GM06990 (cell line): ENCODE data around the gene RASGRP2.

Experiments used
- DNase-seq: peaks from one replicate; pipeline ENCODE4 v3.0.0-alpha.2; 2011; ENCODE audit not compliant: insufficient read length; ENCODE audit errors: extremely low read depth
- H3K27me3 ChIP-seq: replicated peaks from 2 replicates; pipeline ENCODE4 v1.6.0; 2011; ENCODE audit warnings: low read length; ENCODE audit not compliant: control insufficient read depth, insufficient read depth
- H3K36me3 ChIP-seq: 2 replicates; pipeline ENCODE4 v1.5.1; 2011; ENCODE audit warnings: low read length; ENCODE audit not compliant: control insufficient read depth, insufficient read depth
- H3K4me3 ChIP-seq: replicated peaks from 2 replicates; pipeline ENCODE4 v1.5.1; 2011; ENCODE audit warnings: low read depth, mild to moderate bottlenecking, control low read depth, low read length
- TF ChIP-seq, protein P1 (sequence below): IDR thresholded peaks from 2 replicates; pipeline ENCODE4 v1.5.1; 2011; ENCODE audit warnings: low read length, control low read depth, mild to moderate bottlenecking, inconsistent platforms; ENCODE audit not compliant: insufficient read depth, poor library complexity, severe bottlenecking

The RASGRP2 gene

DNA sequence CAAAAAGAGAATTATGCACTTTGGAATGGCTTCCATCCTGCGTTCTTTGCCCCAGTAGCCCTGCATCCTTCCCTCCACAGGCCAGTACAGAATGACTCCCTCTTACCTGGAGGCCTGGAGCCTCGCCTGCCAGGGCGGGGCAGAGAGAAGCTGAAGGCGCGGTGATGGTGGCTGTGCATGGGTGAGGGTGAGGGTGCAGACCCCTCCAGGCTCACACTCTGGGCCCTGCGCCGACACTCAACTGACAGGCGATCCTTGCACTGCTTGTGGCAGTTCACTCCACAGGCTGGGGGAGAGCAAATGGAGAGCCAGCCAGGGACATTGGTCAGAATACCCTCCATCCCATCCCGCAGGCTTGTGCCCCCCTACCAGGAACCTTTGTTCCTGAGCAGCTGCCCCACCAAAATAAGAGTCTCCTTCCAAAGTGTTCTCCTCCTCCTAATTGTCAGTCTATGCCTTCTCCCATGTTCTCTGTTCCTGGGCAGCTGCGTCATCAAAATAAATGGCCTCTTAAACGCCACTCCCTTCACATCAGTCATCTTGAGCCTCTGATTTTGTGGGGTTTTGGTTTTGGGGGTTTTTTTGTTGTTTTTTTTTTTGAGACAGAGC, 15.1 kb downstream of the RASGRP2 start:
- H3K4me3 ChIP-seq: no peak overlapping the region
- TF ChIP-seq, protein P1, sequence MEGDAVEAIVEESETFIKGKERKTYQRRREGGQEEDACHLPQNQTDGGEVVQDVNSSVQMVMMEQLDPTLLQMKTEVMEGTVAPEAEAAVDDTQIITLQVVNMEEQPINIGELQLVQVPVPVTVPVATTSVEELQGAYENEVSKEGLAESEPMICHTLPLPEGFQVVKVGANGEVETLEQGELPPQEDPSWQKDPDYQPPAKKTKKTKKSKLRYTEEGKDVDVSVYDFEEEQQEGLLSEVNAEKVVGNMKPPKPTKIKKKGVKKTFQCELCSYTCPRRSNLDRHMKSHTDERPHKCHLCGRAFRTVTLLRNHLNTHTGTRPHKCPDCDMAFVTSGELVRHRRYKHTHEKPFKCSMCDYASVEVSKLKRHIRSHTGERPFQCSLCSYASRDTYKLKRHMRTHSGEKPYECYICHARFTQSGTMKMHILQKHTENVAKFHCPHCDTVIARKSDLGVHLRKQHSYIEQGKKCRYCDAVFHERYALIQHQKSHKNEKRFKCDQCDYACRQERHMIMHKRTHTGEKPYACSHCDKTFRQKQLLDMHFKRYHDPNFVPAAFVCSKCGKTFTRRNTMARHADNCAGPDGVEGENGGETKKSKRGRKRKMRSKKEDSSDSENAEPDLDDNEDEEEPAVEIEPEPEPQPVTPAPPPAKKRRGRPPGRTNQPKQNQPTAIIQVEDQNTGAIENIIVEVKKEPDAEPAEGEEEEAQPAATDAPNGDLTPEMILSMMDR: no peak
- DNase-seq: peak; percentile 4
- H3K36me3 ChIP-seq: no peaks in the 10 kb centered on the region
- H3K27me3 ChIP-seq: no peaks in the 10 kb centered on the region; the same call in none of the 2 replicates

DNA sequence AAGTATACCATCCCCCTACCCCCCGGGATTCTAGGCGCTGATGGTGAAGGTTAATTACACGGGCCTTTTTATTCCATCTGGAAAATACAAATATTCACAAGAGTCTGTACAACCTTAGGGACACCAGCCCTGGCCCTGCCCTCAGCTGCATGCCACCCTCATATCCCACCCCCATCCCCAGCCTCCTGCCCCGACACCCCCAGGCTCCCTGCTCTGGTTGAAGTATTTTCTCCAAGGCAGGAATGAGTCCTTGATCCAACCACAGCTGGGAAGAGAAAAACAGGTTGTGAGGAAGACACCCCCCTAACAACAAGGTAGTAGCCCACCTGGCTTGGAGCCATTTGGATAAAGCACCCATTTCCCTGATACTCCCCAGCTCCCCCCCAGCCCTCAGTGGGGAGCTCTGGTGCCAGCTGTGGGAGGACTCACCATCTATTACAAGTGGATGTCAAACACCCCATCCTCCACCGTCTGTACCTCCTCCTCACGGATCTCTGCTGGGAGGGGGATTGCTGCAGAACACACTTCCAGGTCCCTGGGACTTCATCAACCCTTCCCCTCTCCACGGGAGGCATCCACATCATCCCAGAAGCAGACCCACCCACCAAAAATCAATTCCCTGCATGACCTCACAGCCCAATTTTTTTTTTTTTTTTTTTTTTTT, 16.9 kb downstream of the RASGRP2 start:
- TF ChIP-seq, protein P1: no peak
- no peaks in the 10 kb centered on the region; the same call in none of the 2 replicates for H3K27me3 ChIP-seq
- H3K4me3 ChIP-seq: no peak overlapping the region
- no peak for DNase-seq
- H3K36me3 ChIP-seq: no peaks in the 10 kb centered on the region

DNA sequence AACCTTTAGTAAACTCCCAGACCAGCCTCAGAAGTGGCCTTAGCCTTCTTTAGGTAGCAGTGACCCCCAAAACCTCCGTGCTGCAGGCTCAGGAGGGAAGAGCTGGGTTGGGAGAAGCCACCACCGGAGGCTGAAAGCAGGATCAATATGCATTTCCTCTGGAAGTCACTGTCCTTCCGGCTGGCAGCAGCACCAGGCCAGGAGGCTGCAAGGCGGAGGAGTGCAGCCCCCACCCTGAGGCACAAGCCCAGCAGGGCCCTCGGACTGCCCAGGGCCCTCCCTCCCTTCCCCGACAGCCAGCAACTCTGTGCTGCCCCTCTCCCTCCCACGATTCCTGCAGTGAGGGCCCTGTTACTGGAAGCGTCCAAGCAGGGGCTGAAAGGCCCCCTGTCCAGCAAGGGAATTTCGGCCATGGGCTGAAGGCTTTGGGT, 17.7 kb downstream of the RASGRP2 start:
- no peak overlapping the region for H3K4me3 ChIP-seq
- DNase-seq: no peak
- H3K36me3 ChIP-seq: no peaks in the 10 kb centered on the region
- TF ChIP-seq, protein P1: no peak
- no peaks in the 10 kb centered on the region; the same call in none of the 2 replicates for H3K27me3 ChIP-seq

DNA sequence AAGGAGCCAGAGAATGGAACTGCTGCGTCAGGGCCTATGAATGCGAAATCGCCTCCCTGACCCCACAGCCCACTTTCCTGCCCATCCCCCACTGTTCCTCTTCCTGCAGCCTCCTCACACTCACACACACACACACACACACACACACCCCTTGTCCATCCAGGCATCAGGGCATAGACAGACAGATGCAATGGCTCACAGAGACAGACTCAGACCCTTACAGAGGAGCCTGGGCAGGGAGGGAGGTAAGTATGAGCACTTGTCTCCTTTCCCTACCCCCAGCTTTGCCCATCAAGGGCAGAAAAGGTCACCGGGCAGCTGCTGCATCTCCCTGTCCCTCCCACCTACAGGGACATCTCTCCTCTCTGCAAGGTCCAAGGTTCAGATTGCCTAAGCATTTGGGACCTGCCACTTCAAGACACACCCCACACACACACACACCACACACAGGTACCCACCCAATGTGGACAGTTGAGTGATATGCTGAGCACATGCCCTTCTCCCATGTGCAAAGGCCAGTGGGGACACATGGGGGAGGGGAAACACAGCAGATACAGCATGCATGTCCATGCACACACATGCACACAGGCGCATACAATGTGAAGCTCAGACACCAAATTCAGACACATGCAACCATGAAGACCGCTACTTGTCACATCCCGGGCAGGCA, 18.9 kb downstream of the RASGRP2 start:
- DNase-seq: no peak
- TF ChIP-seq, protein P1: no peak
- Histone ChIP-seq H3K4me3 (no peak overlapping the region), H3K36me3 (no peaks in the 10 kb centered on the region), H3K27me3 (no peaks in the 10 kb centered on the region; the same call in none of the 2 replicates)

DNA sequence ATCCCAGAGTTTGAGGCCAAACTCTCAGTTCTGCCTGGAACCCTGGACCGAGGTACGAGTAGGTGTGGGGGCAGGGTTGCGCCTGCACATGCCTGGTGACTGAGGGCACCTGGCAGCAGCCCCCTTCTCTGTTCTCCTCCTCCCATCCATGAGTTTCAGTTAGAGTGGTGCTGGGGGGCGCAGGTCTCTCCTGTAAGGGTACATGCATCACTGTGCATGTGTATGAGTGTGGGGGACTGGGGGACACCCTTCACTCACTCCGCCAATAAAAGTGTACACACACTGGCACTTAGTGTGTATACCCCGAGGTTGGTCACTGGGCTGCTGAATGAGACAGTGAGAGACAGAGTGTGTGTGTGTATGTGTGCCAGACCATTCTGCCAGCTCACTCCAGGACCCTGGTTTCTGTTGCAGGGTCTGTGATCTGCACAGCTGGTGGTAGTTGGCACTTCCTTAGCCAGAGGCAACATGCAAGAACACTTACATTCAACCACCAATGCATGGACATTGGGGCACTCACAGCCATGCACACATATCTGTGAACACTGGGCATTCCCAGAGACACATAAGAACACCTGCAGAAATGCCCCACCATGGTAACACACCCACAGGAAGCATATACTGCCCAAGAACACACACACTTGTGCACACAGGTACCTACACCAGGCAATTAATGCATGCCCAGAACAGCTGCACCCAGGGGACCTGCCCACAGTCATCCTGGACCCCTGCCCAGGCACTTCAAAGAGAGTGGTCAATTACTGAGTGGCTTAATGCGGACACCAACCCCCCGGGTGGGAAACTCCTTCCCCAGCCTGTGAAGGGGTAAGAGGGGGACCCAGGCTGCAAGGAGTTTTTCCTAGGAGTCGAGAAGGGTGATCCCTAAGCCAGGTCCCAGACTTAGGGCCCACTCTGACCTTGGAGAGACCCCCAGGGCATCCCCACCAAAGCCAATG, 19.8 kb downstream of the RASGRP2 start:
- no peaks in the 10 kb centered on the region; the same call in none of the 2 replicates for H3K27me3 ChIP-seq
- DNase-seq: no peak
- TF ChIP-seq, protein P1: no peak
- H3K4me3 ChIP-seq: peak overlapping the region; percentile 68; the same call in 1 of the 2 replicates
- no peaks in the 10 kb centered on the region for H3K36me3 ChIP-seq
